ENCODE results near the gene DNHD1.

DNA sequence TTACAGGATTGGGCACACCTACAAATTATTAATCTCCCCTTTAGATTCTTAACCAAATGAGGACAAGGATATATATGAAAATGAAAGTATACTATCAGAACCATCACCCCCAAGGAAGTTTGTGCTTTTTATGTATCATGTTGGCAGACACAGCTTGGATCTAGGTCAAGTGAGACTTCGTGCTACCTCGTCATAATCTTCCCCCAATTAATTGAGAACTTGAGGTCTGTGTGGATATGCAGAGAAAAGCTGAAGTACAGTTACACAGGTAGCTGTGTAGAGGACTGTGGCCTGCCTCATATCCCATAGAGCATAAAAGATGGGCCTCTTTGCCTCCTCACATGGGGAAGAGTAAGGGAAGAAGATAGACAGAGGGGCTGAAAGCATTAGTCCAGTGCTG lies 45.6 kb downstream of the DNHD1 start:
- no peak for TF ChIP-seq CTCF (IDR thresholded peaks at IDR 0.05; ENCODE audit: insufficient read depth, low read length)
- TF ChIP-seq GABPA (IDR thresholded peaks at IDR 0.05; ENCODE audit: low read depth), result no peak
- no peak for TF ChIP-seq POLR2AphosphoS5 (IDR thresholded peaks at IDR 0.05; ENCODE audit: low read depth)
- TF ChIP-seq SPI1 (IDR thresholded peaks at IDR 0.05; ENCODE audit: borderline replicate concordance, low read depth), result no peak
